Measurements from ENCODE around the gene DNAH10. TPM values are rescaled to one million over a fixed set of nuclear protein-coding genes. Genes with fewer than 3 reads are reported as not detected.

DNAH10 gene
- total RNA-seq, 4 donors from 2014 or later: 0.14 to 0.20 TPM; not detected in 2

DNA sequence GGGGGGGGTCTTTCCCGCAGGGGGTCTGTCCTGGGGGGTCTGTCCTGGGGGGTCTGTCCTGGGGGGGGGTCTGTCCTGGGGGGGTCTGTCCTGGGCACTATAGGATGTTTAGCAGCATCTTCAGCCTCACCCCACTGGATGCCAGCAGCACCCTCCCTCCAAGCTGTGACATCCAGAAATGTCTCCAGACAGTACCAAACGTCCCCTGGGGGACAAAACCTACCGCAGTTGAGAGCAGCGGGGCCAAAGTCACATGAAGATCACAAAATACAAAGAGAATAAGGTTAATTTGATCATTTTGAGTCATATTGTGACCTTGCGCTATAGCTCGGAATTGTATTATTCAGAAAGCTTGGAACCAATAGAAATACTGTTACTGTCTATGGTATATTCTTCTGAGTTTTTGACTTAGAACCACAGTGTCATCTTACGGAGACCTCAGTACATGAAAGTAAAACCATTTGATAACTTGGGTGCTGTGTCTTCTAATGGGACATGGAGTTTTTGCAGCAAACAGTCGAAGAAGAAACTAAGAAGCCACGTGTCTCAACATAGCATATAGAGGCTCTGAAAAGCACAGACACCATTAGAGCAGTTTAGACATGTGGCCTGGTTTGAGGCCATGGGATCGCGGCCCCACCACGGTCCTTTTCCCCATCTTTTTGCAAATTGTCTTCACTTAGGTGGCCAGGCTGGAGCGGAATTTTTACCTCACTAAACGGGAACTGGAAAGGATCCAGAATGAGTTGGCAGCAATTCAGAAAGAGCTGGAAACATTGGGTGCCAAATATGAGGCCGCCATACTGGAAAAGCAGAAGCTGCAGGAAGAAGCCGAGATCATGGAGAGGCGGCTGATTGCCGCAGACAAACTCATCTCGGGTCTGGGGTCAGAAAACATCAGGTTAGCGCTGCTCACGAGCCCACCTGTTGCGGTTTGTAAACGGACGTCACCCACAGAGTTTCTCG is 150.6 kb downstream of the DNAH10 start:
- Histone ChIP-seq H3K36me3 (no peaks in the 10 kb centered on the region), H3K4me1 (peaks cover 0 to 8% (median 4%) of the 10 kb centered on the region in 4 donors), H3K27ac (no peak overlapping the region), H3K27me3 (no peaks in the 10 kb centered on the region), H3K9me3 (no peaks in the 10 kb centered on the region), H3K4me3 (no peak overlapping the region)
- in situ Hi-C loops (cut with MboI; ENCODE audit: low pct_ligation_motif_present in 1 of 4, low pct_unique_long_range_greater_than_20kb in 1 of 4, low sequenced_read_pairs in 3 of 4): no loop called here
- DNase-seq: no peak
- WGBS, 2 donors (ENCODE audit: low coverage in 1 of 2): 70 to 72% methylated on average over 18 to 24 of the region's 25 CpGs
- TF ChIP-seq, protein P1, sequence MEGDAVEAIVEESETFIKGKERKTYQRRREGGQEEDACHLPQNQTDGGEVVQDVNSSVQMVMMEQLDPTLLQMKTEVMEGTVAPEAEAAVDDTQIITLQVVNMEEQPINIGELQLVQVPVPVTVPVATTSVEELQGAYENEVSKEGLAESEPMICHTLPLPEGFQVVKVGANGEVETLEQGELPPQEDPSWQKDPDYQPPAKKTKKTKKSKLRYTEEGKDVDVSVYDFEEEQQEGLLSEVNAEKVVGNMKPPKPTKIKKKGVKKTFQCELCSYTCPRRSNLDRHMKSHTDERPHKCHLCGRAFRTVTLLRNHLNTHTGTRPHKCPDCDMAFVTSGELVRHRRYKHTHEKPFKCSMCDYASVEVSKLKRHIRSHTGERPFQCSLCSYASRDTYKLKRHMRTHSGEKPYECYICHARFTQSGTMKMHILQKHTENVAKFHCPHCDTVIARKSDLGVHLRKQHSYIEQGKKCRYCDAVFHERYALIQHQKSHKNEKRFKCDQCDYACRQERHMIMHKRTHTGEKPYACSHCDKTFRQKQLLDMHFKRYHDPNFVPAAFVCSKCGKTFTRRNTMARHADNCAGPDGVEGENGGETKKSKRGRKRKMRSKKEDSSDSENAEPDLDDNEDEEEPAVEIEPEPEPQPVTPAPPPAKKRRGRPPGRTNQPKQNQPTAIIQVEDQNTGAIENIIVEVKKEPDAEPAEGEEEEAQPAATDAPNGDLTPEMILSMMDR (IDR thresholded peaks at IDR 0.05): no peak
- TF ChIP-seq POLR2AphosphoS5 (IDR thresholded peaks at IDR 0.05): no peak
- TF ChIP-seq EP300 (IDR thresholded peaks at IDR 0.05; ENCODE audit: low read depth): no peak
- TF ChIP-seq POLR2A (IDR thresholded peaks at IDR 0.05): no peak
- intact Hi-C loops (cut with DNase I; ENCODE audit: low total_unique reads): no loop called here

DNA sequence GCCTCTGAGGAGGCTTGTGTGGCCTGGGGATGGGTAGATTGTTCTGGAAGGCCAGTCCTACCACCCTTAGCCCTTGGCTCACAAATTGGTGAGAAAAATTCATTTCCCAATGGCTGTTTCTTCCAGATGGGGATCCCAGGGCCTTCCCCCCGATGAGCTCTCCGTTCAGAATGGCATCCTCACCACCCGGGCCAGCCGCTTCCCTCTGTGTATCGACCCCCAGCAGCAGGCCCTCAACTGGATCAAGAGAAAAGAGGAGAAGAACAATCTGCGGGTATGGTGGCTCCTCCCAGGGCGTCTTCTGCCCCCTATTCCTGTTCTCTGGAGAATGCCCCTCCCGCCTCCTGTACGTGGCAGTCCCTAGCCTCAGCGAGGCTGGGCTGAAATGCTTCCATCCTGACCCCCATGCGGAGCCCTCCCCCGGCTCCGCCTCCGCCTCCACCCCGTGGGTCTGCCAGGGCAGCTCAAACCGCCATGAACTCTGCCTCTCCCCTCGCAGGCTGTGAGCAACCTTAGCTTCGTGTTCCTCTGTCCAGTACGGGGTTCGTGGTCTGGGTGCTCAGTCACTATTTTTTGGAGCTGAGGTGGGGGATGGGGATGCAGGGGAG is 152.7 kb downstream of the DNAH10 start:
- WGBS, 2 donors (ENCODE audit: low coverage in 1 of 2): 55% methylated on average over 20 of the region's 20 CpGs; no CpG with 5 or more reads in 1 of the 2 donors
- intact Hi-C loops (cut with DNase I; ENCODE audit: low total_unique reads): loop anchor here (1.0 kb wide), 1 partner anchor 26 kb away; no protein-coding TSS in a partner anchor
- no peak for TF ChIP-seq POLR2A (IDR thresholded peaks at IDR 0.05)
- no peak for TF ChIP-seq POLR2AphosphoS5 (IDR thresholded peaks at IDR 0.05)
- TF ChIP-seq EP300 (IDR thresholded peaks at IDR 0.05; ENCODE audit: low read depth): no peak
- TF ChIP-seq, protein P1 (IDR thresholded peaks at IDR 0.05): no peak
- no peak for DNase-seq
- Histone ChIP-seq H3K4me1 (peaks cover 0 to 8% (median 4%) of the 10 kb centered on the region in 4 donors), H3K27ac (no peak overlapping the region), H3K27me3 (peaks cover 7% of the 10 kb centered on the region), H3K36me3 (no peaks in the 10 kb centered on the region), H3K9me3 (no peaks in the 10 kb centered on the region), H3K4me3 (no peak overlapping the region)
- in situ Hi-C loops (cut with MboI; ENCODE audit: low pct_ligation_motif_present in 1 of 4, low pct_unique_long_range_greater_than_20kb in 1 of 4, low sequenced_read_pairs in 3 of 4): no loop called here

DNA sequence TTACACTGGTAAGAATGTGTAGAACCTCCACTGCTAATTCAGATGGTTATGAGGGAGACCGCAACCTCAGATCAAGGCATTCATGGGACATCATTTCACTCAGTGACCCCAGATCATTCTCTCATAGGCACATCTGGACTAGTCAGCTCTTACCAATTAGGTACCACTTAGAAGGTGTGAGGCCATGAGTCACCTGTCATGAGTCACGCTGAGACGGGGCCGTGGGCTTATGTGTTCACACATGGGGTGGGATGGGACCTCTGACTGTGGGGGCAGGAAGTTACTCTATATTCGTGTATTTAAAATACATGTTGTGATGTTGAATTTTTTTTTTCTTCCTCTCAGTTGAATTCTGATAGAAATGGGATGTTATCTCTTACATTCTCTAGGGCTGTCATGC is 154.6 kb downstream of the DNAH10 start:
- peaks cover 0 to 8% (median 4%) of the 10 kb centered on the region in 4 donors for H3K4me1 ChIP-seq
- WGBS, 2 donors (ENCODE audit: low coverage in 1 of 2): 73 to 83% methylated on average over 1 to 5 of the region's 5 CpGs
- H3K27me3 ChIP-seq: peaks cover 7% of the 10 kb centered on the region
- H3K36me3 ChIP-seq: no peaks in the 10 kb centered on the region
- in situ Hi-C loops (cut with MboI; ENCODE audit: low pct_ligation_motif_present in 1 of 4, low pct_unique_long_range_greater_than_20kb in 1 of 4, low sequenced_read_pairs in 3 of 4): no loop called here
- DNase-seq: no peak
- no peak overlapping the region for H3K4me3 ChIP-seq
- no peaks in the 10 kb centered on the region for H3K9me3 ChIP-seq
- TF ChIP-seq EP300 (IDR thresholded peaks at IDR 0.05; ENCODE audit: low read depth) (no peak), POLR2A (IDR thresholded peaks at IDR 0.05) (no peak), POLR2AphosphoS5 (IDR thresholded peaks at IDR 0.05) (no peak)
- TF ChIP-seq, protein P1 (IDR thresholded peaks at IDR 0.05): no peak
- intact Hi-C loops (cut with DNase I; ENCODE audit: low total_unique reads): no loop called here
- no peak overlapping the region for H3K27ac ChIP-seq

DNA sequence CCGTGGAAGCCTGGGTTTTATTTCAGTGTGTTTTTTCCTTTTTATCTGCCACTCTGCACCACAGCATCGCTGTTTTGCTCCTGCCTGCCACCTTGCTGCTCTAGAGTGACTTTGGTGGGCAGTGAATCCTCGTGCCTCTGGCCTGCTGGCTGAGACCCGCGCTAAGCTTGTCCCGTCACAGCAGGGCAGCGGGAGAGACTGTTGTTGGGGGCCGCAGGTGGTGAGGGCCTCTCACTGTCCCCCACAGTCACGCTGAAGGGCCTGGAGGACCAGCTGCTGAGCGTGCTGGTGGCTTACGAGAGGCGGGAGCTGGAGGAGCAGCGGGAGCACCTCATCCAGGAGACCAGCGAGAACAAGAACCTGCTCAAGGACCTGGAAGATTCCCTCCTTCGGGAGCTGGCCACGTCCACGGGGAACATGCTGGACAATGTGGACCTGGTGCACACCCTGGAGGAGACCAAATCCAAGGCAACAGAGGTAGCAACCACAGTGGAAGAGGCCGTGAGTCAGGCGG is 155.3 kb downstream of the DNAH10 start:
- no peaks in the 10 kb centered on the region for H3K9me3 ChIP-seq
- H3K27me3 ChIP-seq: peaks cover 7% of the 10 kb centered on the region
- H3K27ac ChIP-seq: no peak overlapping the region
- no peak for DNase-seq
- in situ Hi-C loops (cut with MboI; ENCODE audit: low pct_ligation_motif_present in 1 of 4, low pct_unique_long_range_greater_than_20kb in 1 of 4, low sequenced_read_pairs in 3 of 4): no loop called here
- H3K4me3 ChIP-seq: no peak overlapping the region
- intact Hi-C loops (cut with DNase I; ENCODE audit: low total_unique reads): no loop called here
- H3K36me3 ChIP-seq: no peaks in the 10 kb centered on the region
- H3K4me1 ChIP-seq: peaks cover 0 to 8% (median 4%) of the 10 kb centered on the region in 4 donors
- TF ChIP-seq, protein P1 (IDR thresholded peaks at IDR 0.05): no peak
- TF ChIP-seq POLR2A (IDR thresholded peaks at IDR 0.05) (no peak), POLR2AphosphoS5 (IDR thresholded peaks at IDR 0.05) (no peak), EP300 (IDR thresholded peaks at IDR 0.05; ENCODE audit: low read depth) (no peak)
- 86 to 100% methylated on average over 2 to 19 of the region's 19 CpGs for WGBS, 2 donors (ENCODE audit: low coverage in 1 of 2)
